GM12873 (cell line): ENCODE measurements around the gene SP140L.

Experiments
- TF ChIP-seq, protein P1 (sequence below): IDR thresholded peaks from 2 replicates; pipeline ENCODE4 v1.5.1; 2012; ENCODE audit warnings: low read depth, mild to moderate bottlenecking, moderate library complexity, low read length, control low read depth; ENCODE audit not compliant: insufficient read depth; ENCODE audit errors: missing control alignments

Gene SP140L

GRCh38 chr2:230382108-230382507, 55.1 kb downstream of the SP140L start:
- TF ChIP-seq, protein P1, sequence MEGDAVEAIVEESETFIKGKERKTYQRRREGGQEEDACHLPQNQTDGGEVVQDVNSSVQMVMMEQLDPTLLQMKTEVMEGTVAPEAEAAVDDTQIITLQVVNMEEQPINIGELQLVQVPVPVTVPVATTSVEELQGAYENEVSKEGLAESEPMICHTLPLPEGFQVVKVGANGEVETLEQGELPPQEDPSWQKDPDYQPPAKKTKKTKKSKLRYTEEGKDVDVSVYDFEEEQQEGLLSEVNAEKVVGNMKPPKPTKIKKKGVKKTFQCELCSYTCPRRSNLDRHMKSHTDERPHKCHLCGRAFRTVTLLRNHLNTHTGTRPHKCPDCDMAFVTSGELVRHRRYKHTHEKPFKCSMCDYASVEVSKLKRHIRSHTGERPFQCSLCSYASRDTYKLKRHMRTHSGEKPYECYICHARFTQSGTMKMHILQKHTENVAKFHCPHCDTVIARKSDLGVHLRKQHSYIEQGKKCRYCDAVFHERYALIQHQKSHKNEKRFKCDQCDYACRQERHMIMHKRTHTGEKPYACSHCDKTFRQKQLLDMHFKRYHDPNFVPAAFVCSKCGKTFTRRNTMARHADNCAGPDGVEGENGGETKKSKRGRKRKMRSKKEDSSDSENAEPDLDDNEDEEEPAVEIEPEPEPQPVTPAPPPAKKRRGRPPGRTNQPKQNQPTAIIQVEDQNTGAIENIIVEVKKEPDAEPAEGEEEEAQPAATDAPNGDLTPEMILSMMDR = no peak

- TF ChIP-seq, protein P1 = no peak
These were observed 56.5 kb downstream of the SP140L start for GRCh38 chr2:230383453-230383852.

- TF ChIP-seq, protein P1 = no peak
These were observed 58.0 kb downstream of the SP140L start for GRCh38 chr2:230384986-230385385.

- TF ChIP-seq, protein P1 = no peak
These were observed 67.3 kb downstream of the SP140L start for GRCh38 chr2:230394301-230394700.

DNA sequence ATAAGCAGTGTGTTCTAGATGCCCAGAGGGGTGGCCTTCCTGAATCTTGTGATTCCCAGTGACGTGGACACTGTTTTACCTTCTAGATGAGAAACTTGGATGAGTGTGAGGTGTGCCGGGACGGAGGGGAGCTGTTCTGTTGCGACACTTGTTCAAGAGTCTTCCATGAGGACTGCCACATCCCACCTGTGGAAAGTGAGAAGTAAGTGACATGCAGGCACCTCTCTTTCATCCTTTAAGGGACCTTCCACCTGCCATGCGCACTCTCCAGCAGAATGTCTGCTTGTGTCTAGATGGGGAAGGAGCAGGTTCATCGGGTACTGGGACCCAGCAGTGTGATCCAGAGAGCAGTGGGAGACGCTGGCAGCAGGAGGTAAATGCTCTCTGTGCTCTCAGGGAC, 73.0 kb downstream of the SP140L start:
- TF ChIP-seq, protein P1 = no peak

DNA sequence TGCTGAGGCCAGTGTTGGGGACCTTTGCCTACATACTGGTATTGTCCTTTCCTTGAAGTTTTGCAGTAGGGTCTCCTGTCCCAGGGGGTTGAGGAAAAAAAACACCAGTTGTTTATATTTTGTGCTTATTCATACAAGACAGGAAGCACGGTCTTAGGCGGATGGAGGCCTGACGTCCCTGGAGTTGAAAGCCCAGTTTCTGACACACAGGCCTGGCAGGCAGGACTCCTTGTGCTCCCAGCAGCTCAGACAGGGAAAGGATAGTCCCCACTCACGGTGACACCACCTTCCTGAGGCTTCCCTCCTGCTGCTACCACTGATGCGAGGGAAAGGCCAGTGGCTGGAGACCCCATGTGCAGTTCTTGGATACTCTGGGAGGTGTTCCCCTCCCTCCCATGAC, 73.5 kb downstream of the SP140L start:
- TF ChIP-seq, protein P1 = no peak

- TF ChIP-seq, protein P1 = no peak
These were observed 76.8 kb downstream of the SP140L start for GRCh38 chr2:230403746-230404145.
